Choroid plexus epithelial cell (primary cell): ENCODE data around the gene STOML1.

Experiments used
- DNase-seq: peaks from one replicate; pipeline ENCODE4 v3.0.0-alpha.2; 2010; ENCODE audit warnings: low read depth
- H3K4me3 ChIP-seq: 2 replicates; pipeline ENCODE4 v1.5.1; 2011; ENCODE audit warnings: low read depth, mild to moderate bottlenecking, control low read depth, low read length, moderate library complexity
- CTCF ChIP-seq: conservative IDR thresholded peaks from 2 replicates; pipeline ENCODE4 v1.5.1; 2011; ENCODE audit warnings: low read depth, mild to moderate bottlenecking, control low read depth, inconsistent platforms, low read length, moderate library complexity

The STOML1 gene

GRCh38 chr15:73972984-73973682 lies 19.0 kb downstream of the STOML1 start:
- peak overlapping the region; percentile 24 for H3K4me3 ChIP-seq
- peak; percentile 88 for DNase-seq
- TF ChIP-seq CTCF = peak; percentile 93

GRCh38 chr15:73969151-73969759 lies 22.8 kb downstream of the STOML1 start:
- no peak for DNase-seq
- no peak overlapping the region for H3K4me3 ChIP-seq
- no peak for TF ChIP-seq CTCF

- no peak for TF ChIP-seq CTCF
- no peak overlapping the region for H3K4me3 ChIP-seq
- no peak for DNase-seq
Measured at GRCh38 chr15:73968461-73968860, 23.6 kb downstream of the STOML1 start.

- no peak overlapping the region for H3K4me3 ChIP-seq
- DNase-seq = peak; percentile 69
- TF ChIP-seq CTCF = no peak
Measured at GRCh38 chr15:73965758-73966113, 26.4 kb downstream of the STOML1 start.

GRCh38 chr15:73965094-73965757 lies 26.9 kb downstream of the STOML1 start:
- no peak for TF ChIP-seq CTCF
- no peak overlapping the region for H3K4me3 ChIP-seq
- DNase-seq = no peak

- peak; percentile 84 for DNase-seq
- peak; percentile 97 for TF ChIP-seq CTCF
- H3K4me3 ChIP-seq = no peak overlapping the region
Measured at GRCh38 chr15:73964736-73965093, 27.4 kb downstream of the STOML1 start.
